HepG2 (cell line): ENCODE results near the gene NCOA5. TPM values are rescaled to one million over a fixed set of nuclear protein-coding genes. Genes with fewer than 3 reads are reported as not detected.

Source experiments
- CREB1 ChIP-seq, 2 experiments: fragments of 450-650 bp in 1 of 2; IDR thresholded peaks; 2 replicates each; pipeline ENCODE4 v1.6.1; 2016 to 2017; ENCODE audit warnings: control low read depth in 1 of 2, mild to moderate bottlenecking in 1 of 2, missing compliant biosample characterization in 1 of 2, missing genetic modification characterization in 1 of 2
- KLF15 ChIP-seq: sonication (generic); formaldehyde crosslinking; IDR thresholded peaks from 2 replicates; pipeline ENCODE4 v1.8.1; 2023; ENCODE audit warnings: borderline replicate concordance, mild to moderate bottlenecking, inconsistent platforms, missing genetic modification reagents, mixed read lengths
- LCORL ChIP-seq, 2 experiments: fragments of 450-650 bp in 1 of 2; sonication (generic) in 1 of 2; formaldehyde crosslinking in 1 of 2; IDR thresholded peaks; 2 replicates each; pipeline versions ENCODE4 v1.5.0 to v1.6.1; 2017 to 2020; ENCODE audit warnings: antibody characterized with exemption in 1 of 2, missing genetic modification reagents in 1 of 2
- RBM39 ChIP-seq: fragments of 200-400 bp; formaldehyde crosslinking; IDR thresholded peaks from one replicate; pipeline ENCODE4 v1.6.1; 2018; ENCODE audit warnings: antibody characterized with exemption, mild to moderate bottlenecking, low read depth, low read length; ENCODE audit not compliant: poor library complexity, severe bottlenecking
- REXO4 ChIP-seq: sonication (generic); formaldehyde crosslinking; IDR thresholded peaks from 2 replicates; pipeline ENCODE4 v1.8.0; 2022; ENCODE audit warnings: missing genetic modification reagents, mild to moderate bottlenecking, borderline replicate concordance
- ZKSCAN5 ChIP-seq: sonication (generic); formaldehyde crosslinking; IDR thresholded peaks from 2 replicates; pipeline ENCODE4 v1.5.1; 2020; ENCODE audit warnings: mild to moderate bottlenecking, missing genetic modification reagents
- ZNF292 ChIP-seq: sonication (generic); formaldehyde crosslinking; IDR thresholded peaks from 2 replicates; pipeline ENCODE4 v1.8.1; 2022; ENCODE audit warnings: mild to moderate bottlenecking, low read depth, missing genetic modification reagents, borderline replicate concordance
- polyA plus RNA-seq, 8 experiments: library from polyadenylated mRNA; depleted of rRNA in 3 of 8; stranded (reverse) in 7 of 8; unstranded in 1 of 8; fragments of >200 nt; fragmentation: Illumina TruSeq in 4 of 8; extraction: Trizol in 4 of 8; gene quantifications; 2 replicates each; pipeline versions ENCODE4 v1.2.1 to v1.2.3, GENCODE V29; 2011 to 2016; ENCODE audit warnings: low read depth in 4 of 8, missing spikeins in 1 of 8, mixed read lengths in 1 of 8; ENCODE audit not compliant: insufficient read depth in 1 of 8
- total RNA-seq, 5 experiments: library from RNA; depleted of rRNA; stranded (reverse); fragments of >200 nt; fragmentation: Illumina TruSeq; extraction: Trizol; gene quantifications; 2 replicates each; pipeline ENCODE4 v1.2.3, GENCODE V29; 2016; ENCODE audit warnings: low read depth in 1 of 5
- TF ChIP-seq, protein P1 (sequence below): sonication (generic); formaldehyde crosslinking; IDR thresholded peaks from one replicate; pipeline ENCODE4 v1.5.1; 2020; ENCODE audit warnings: mild to moderate bottlenecking, missing genetic modification reagents; ENCODE audit errors: not compliant biosample characterization

The NCOA5 gene
- total and polyA plus RNA-seq, 2 of the 13 experiments (the other 11 are each of a cell fraction or from before 2014, with no cell fraction given), result 16.5 to 28.4 TPM

DNA sequence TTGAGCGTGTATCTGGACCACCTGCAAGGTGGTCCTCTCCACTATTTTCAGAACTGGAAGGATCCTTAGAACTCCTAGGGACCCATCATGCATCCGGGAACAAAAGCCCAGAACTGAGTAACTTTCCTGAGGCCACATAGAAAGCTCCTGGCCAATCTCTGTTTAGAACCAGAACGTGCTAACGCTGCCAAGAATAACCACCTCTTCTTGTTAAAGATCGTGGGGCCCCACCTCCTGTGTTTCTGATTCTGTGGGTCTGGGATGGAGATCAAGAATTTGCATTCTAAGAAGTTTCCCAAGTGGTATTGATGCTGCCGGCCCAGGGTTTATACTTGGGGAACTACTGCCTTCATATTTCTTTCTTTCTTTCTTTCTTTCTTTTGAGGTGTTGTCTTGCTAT is 41.6 kb upstream of the NCOA5 start (continued):
- TF ChIP-seq RBM39, result no peak
- no peak for TF ChIP-seq LCORL (IDR thresholded peaks at IDR 0.05)
- TF ChIP-seq LCORL (CRISPR knock-in tag; IDR thresholded peaks at IDR 0.05), result no peak
- no peak for TF ChIP-seq REXO4
- no peak for TF ChIP-seq KLF15
- TF ChIP-seq ZNF292, result no peak
- TF ChIP-seq, protein P1, sequence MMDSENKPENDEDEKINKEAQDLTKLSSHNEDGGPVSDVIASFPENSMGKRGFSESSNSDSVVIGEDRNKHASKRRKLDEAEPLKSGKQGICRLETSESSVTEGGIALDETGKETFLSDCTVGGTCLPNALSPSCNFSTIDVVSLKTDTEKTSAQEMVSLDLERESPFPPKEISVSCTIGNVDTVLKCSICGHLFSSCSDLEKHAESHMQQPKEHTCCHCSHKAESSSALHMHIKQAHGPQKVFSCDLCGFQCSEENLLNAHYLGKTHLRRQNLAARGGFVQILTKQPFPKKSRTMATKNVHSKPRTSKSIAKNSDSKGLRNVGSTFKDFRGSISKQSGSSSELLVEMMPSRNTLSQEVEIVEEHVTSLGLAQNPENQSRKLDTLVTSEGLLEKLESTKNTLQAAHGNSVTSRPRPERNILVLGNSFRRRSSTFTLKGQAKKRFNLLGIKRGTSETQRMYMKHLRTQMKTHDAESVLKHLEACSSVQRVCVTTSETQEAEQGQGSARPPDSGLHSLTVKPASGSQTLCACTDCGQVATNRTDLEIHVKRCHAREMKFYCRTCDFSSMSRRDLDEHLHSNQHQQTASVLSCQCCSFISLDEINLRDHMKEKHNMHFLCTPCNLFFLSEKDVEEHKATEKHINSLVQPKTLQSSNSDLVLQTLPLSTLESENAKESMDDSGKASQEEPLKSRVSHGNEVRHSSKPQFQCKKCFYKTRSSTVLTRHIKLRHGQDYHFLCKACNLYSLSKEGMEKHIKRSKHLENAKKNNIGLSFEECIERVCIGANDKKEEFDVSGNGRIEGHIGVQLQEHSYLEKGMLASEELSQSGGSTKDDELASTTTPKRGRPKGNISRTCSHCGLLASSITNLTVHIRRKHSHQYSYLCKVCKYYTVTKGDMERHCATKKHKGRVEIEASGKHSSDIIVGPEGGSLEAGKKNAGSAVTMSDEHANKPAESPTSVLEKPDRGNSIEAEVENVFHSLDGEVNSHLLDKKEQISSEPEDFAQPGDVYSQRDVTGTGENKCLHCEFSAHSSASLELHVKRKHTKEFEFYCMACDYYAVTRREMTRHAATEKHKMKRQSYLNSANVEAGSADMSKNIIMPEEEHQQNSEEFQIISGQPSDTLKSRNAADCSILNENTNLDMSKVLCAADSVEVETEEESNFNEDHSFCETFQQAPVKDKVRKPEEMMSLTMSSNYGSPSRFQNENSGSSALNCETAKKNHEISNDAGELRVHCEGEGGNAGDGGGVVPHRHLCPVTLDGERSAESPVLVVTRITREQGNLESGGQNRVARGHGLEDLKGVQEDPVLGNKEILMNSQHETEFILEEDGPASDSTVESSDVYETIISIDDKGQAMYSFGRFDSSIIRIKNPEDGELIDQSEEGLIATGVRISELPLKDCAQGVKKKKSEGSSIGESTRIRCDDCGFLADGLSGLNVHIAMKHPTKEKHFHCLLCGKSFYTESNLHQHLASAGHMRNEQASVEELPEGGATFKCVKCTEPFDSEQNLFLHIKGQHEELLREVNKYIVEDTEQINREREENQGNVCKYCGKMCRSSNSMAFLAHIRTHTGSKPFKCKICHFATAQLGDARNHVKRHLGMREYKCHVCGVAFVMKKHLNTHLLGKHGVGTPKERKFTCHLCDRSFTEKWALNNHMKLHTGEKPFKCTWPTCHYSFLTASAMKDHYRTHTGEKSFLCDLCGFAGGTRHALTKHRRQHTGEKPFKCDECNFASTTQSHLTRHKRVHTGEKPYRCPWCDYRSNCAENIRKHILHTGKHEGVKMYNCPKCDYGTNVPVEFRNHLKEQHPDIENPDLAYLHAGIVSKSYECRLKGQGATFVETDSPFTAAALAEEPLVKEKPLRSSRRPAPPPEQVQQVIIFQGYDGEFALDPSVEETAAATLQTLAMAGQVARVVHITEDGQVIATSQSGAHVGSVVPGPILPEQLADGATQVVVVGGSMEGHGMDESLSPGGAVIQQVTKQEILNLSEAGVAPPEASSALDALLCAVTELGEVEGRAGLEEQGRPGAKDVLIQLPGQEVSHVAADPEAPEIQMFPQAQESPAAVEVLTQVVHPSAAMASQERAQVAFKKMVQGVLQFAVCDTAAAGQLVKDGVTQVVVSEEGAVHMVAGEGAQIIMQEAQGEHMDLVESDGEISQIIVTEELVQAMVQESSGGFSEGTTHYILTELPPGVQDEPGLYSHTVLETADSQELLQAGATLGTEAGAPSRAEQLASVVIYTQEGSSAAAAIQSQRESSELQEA (CRISPR knock-in tag), result no peak
- no peak for TF ChIP-seq ZKSCAN5 (CRISPR knock-in tag)
- no peak for TF ChIP-seq CREB1 (IDR thresholded peaks at IDR 0.05)
- TF ChIP-seq CREB1 (CRISPR knock-in tag; IDR thresholded peaks at IDR 0.05), result no peak
